ENCODE results near the gene TENT4A. TPM values are rescaled to one million over a fixed set of nuclear protein-coding genes. Genes with fewer than 3 reads are reported as not detected.

The TENT4A gene
- total and polyA plus RNA-seq, 2 of the 4 experiments (the other 2 are of a cell fraction), result 5.9 to 17.2 TPM

DNA sequence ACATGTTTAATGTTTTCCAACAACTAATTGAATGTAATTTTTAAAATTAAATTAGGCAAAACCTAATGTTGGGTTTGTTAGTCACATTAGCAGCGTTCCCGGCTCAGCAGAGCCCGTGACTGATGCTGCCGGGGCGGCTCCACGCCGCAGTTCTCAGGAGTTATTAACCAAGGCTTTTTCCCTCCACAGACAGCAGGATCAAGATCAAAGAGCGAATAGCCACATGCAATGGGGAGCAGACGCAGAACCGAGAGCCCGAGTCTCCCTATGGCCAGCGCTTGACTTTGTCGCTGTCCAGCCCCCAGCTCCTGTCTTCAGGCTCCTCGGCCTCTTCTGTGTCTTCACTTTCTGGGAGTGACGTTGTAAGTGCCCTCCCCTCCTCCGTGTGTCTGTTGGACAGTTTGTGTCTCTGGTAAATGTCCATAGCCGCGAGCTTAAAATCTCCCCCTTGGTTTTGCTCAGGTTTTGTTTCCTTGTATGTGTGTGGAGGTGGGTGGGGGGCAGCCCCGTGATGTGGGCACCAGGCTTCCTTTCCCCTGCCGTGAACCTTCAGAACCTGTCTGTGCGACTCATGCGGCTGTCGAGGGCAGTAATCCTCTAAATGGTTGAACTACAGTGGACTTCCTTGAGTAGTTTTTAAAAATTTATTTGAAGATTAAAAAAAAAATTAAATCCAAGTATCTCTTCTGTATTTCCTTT lies 37.1 kb downstream of the TENT4A start:
- Histone ChIP-seq H4K91ac (ENCODE audit: insufficient read depth, low read depth, low read length) (no peak overlapping the region), H4K20me1 (ENCODE audit: insufficient read depth, low read length) (peaks cover 41% of the 10 kb centered on the region), H2AK9ac (replicated peaks; ENCODE audit: low read depth, low read length, poor library complexity) (no peak overlapping the region), H3K4me2 (ENCODE audit: low read depth, low read length) (no peak overlapping the region), H3K9me1 (ENCODE audit: insufficient read depth, low read length) (no peaks in the 10 kb centered on the region), H3K56ac (ENCODE audit: extremely low read depth, insufficient read depth, low read length) (no peak overlapping the region), H2AK5ac (ENCODE audit: low read depth, low read length) (no peak overlapping the region), H3K27me3 (ENCODE audit: control insufficient read depth, insufficient read depth, low read length) (no peaks in the 10 kb centered on the region), H3K4ac (ENCODE audit: low read depth, low read length) (no peak overlapping the region), H2BK20ac (ENCODE audit: low read depth, low read length) (no peak overlapping the region), H2AFZ (replicated peaks; ENCODE audit: low read length, poor library complexity) (no peak overlapping the region), H3K9me3 (ENCODE audit: control insufficient read depth, insufficient read depth, low read length) (no peaks in the 10 kb centered on the region), H3K4me1 (ENCODE audit: control insufficient read depth, insufficient read depth, low read length) (peaks cover 2% of the 10 kb centered on the region), H3K4me3 (ENCODE audit: insufficient read depth, low read depth, low read length) (no peak overlapping the region), H3K18ac (ENCODE audit: low read depth, low read length) (no peak overlapping the region), H3K27ac (ENCODE audit: insufficient read depth, low read length) (no peak overlapping the region), H3K9ac (ENCODE audit: low read depth, low read length) (no peak overlapping the region), H3K23ac (ENCODE audit: low read depth, low read length) (no peak overlapping the region), H3K36me3 (ENCODE audit: control insufficient read depth, insufficient read depth, low read length) (peaks cover 59% of the 10 kb centered on the region), H4K8ac (ENCODE audit: low read depth in 2 of 2, low read length in 2 of 2) (no peak overlapping the region), H3K79me1 (ENCODE audit: low read depth in 1 of 2, low read length in 2 of 2) (peaks cover 37 to 59% of the 10 kb centered on the region in 2 experiments), H2BK15ac (ENCODE audit: low read depth, low read length) (no peak overlapping the region), H4K5ac (ENCODE audit: low read depth, low read length) (no peak overlapping the region), H3K14ac (replicated peaks; ENCODE audit: low read depth, low read length) (no peak overlapping the region), H2BK5ac (ENCODE audit: low read depth, low read length, poor library complexity, severe bottlenecking) (no peak overlapping the region), H2BK120ac (ENCODE audit: low read depth, low read length) (no peak overlapping the region)
- intact Hi-C loops (cut with micrococcal nuclease) (no loop called here), in situ Hi-C loops (cut with MboI; ENCODE audit: low sequenced_read_pairs) (no loop called here), dilution Hi-C loops (cut with HindIII; ENCODE audit: low sequenced_read_pairs, unreplicated experiment) (no loop called here)
- BruUV-seq (replicated peaks), result no TSS peak
- DNase-seq (no peak), ATAC-seq (ENCODE audit: low read depth) (no peak)
- 98% methylated on average over 8 of the region's 23 CpGs; no CpG with 5 or more reads in 1 of the 2 experiments for WGBS, 2 experiments (ENCODE audit: extremely low coverage in 2 of 2, insufficient read length in 1 of 2)
- CTCF ChIA-PET, result no interaction called here
- TF ChIP-seq POLR2A (IDR thresholded peaks at IDR 0.05; ENCODE audit: low read depth, low read length), result no peak
- TF ChIP-seq MAZ (IDR thresholded peaks at IDR 0.05; ENCODE audit: borderline replicate concordance, low read depth, low read length), result no peak
- no peak for TF ChIP-seq RFX5 (IDR thresholded peaks at IDR 0.05; ENCODE audit: low read depth, low read length)
- TF ChIP-seq CEBPB (IDR thresholded peaks at IDR 0.05; ENCODE audit: low read depth, low read length), result no peak
- TF ChIP-seq BHLHE40 (IDR thresholded peaks at IDR 0.05; ENCODE audit: low read depth, low read length), result no peak
- TF ChIP-seq RCOR1 (IDR thresholded peaks at IDR 0.05; ENCODE audit: insufficient replicate concordance, low read length), result no peak
- TF ChIP-seq SMC3 (IDR thresholded peaks at IDR 0.05; ENCODE audit: low read depth, low read length), result no peak
- TF ChIP-seq, protein P1, sequence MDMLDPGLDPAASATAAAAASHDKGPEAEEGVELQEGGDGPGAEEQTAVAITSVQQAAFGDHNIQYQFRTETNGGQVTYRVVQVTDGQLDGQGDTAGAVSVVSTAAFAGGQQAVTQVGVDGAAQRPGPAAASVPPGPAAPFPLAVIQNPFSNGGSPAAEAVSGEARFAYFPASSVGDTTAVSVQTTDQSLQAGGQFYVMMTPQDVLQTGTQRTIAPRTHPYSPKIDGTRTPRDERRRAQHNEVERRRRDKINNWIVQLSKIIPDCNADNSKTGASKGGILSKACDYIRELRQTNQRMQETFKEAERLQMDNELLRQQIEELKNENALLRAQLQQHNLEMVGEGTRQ (IDR thresholded peaks at IDR 0.05; ENCODE audit: low read depth, low read length), result no peak
- TF ChIP-seq FOS (IDR thresholded peaks at IDR 0.05; ENCODE audit: low read depth, low read length), result no peak
- TF ChIP-seq NFE2L2 (IDR thresholded peaks at IDR 0.05; ENCODE audit: low read depth, low read length), result no peak
- TF ChIP-seq MXI1 (IDR thresholded peaks at IDR 0.05; ENCODE audit: borderline replicate concordance, low read depth, low read length), result no peak
- no peak for TF ChIP-seq CHD1 (IDR thresholded peaks at IDR 0.05; ENCODE audit: low read depth, low read length)
- no peak for TF ChIP-seq MAFK (IDR thresholded peaks at IDR 0.05; ENCODE audit: low read depth, low read length)
- TF ChIP-seq RAD21 (IDR thresholded peaks at IDR 0.05; ENCODE audit: low read length), result no peak
- TF ChIP-seq, protein P2, sequence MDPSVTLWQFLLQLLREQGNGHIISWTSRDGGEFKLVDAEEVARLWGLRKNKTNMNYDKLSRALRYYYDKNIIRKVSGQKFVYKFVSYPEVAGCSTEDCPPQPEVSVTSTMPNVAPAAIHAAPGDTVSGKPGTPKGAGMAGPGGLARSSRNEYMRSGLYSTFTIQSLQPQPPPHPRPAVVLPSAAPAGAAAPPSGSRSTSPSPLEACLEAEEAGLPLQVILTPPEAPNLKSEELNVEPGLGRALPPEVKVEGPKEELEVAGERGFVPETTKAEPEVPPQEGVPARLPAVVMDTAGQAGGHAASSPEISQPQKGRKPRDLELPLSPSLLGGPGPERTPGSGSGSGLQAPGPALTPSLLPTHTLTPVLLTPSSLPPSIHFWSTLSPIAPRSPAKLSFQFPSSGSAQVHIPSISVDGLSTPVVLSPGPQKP (IDR thresholded peaks at IDR 0.05; ENCODE audit: borderline replicate concordance, low read depth, low read length), result no peak
- TF ChIP-seq, protein P3, sequence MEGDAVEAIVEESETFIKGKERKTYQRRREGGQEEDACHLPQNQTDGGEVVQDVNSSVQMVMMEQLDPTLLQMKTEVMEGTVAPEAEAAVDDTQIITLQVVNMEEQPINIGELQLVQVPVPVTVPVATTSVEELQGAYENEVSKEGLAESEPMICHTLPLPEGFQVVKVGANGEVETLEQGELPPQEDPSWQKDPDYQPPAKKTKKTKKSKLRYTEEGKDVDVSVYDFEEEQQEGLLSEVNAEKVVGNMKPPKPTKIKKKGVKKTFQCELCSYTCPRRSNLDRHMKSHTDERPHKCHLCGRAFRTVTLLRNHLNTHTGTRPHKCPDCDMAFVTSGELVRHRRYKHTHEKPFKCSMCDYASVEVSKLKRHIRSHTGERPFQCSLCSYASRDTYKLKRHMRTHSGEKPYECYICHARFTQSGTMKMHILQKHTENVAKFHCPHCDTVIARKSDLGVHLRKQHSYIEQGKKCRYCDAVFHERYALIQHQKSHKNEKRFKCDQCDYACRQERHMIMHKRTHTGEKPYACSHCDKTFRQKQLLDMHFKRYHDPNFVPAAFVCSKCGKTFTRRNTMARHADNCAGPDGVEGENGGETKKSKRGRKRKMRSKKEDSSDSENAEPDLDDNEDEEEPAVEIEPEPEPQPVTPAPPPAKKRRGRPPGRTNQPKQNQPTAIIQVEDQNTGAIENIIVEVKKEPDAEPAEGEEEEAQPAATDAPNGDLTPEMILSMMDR (conservative IDR thresholded peaks at IDR 0.05; ENCODE audit: low read depth, low read length), result no peak
- POLR2A ChIA-PET (ENCODE audit: unreplicated experiment), result no interaction called here
